OCI-LY3 (cell line): ENCODE data around the gene KRT3.

Experiments used
- H2AFZ ChIP-seq: fragments of 200-600, 300-600 bp; shearing (Covaris generic); 2 replicates; pipeline ENCODE4 v1.6.0; 2014; ENCODE audit warnings: antibody characterized with exemption, low read depth, low read length
- H3K27ac ChIP-seq: fragments of 200-600, 300-600 bp; sonication (generic); 2 replicates; pipeline ENCODE4 v1.5.1; 2014; ENCODE audit warnings: mild to moderate bottlenecking, low read length, moderate library complexity, mixed read lengths
- H3K27me3 ChIP-seq: fragments of 200-600, 300-600 bp; sonication (generic); 2 replicates; pipeline ENCODE4 v1.6.1; 2014; ENCODE audit warnings: low read depth, low read length, mixed read lengths
- H3K36me3 ChIP-seq: fragments of 200-600, 300-600 bp; sonication (generic); replicated peaks from 2 replicates; pipeline ENCODE3; 2014; ENCODE audit warnings: low read depth, low read length, mixed read lengths
- H3K4me1 ChIP-seq: fragments of 300-600, 200-600 bp; sonication (generic); 2 replicates; pipeline ENCODE4 v1.6.1; 2014; ENCODE audit warnings: low read length, mixed read lengths
- H3K4me2 ChIP-seq: fragments of 200-600, 300-600 bp; sonication (generic); 2 replicates; pipeline ENCODE4 v1.6.1; 2014; ENCODE audit warnings: low read length, mixed read lengths
- H3K4me3 ChIP-seq: fragments of 300-600, 200-600 bp; sonication (generic); 2 replicates; pipeline ENCODE4 v1.5.1; 2014; ENCODE audit warnings: antibody characterized with exemption, mild to moderate bottlenecking, low read length, moderate library complexity
- H3K79me2 ChIP-seq: fragments of 300-600, 200-600 bp; shearing (Covaris generic); 2 replicates; pipeline ENCODE4 v1.6.1; 2014; ENCODE audit warnings: mild to moderate bottlenecking, low read length, mixed read lengths
- H3K9ac ChIP-seq: fragments of 300-600, 200-600 bp; shearing (Covaris generic); 2 replicates; pipeline ENCODE4 v1.6.0; 2014; ENCODE audit warnings: mild to moderate bottlenecking, low read length, moderate library complexity
- H3K9me3 ChIP-seq: fragments of 200-600, 300-600 bp; shearing (Covaris generic); 2 replicates; pipeline ENCODE4 v1.6.1; 2014; ENCODE audit warnings: low read length, mixed read lengths; ENCODE audit not compliant: insufficient read depth
- H4K20me1 ChIP-seq: fragments of 200-600, 300-600 bp; sonication (generic); 2 replicates; pipeline ENCODE4 v1.6.1; 2016; ENCODE audit warnings: low read length, mixed read lengths; ENCODE audit not compliant: insufficient read depth
- EZH2phosphoT487 ChIP-seq: fragments of 200-600 bp; shearing (Covaris generic); IDR thresholded peaks from 2 replicates; pipeline ENCODE4 v1.6.1; 2018; ENCODE audit warnings: antibody characterized with exemption, mixed run types, low read depth
- TF ChIP-seq, protein P1 (sequence below): fragments of 200-600, 300-600 bp; sonication (generic); IDR thresholded peaks from 2 replicates; pipeline ENCODE4 v1.5.1; 2014; ENCODE audit warnings: antibody characterized with exemption, low read length, low read depth

The KRT3 gene

DNA sequence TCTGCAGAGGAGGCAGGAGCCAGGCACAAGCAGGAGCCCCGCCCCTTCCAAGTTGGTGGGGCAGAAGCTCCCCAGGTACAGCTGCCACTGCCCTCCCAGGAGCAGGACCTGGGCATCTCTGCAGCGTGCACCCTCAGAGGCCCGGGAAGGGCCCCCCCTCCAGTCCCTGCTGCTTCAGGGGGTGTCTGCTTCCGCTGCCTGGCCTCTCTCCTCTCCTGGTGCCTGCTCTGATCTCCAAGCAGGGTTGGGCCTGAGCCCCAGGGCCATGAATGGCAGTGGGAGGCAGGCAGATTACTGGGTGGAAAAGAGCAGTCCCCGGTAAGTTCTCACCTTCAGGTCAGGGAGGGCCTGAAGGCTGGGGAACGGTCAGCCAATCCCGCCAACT is 53.7 kb downstream of the KRT3 start:
- no peaks in the 10 kb centered on the region for H3K27me3 ChIP-seq
- no peak overlapping the region for H3K27ac ChIP-seq
- no peak for TF ChIP-seq EZH2phosphoT487
- TF ChIP-seq, protein P1, sequence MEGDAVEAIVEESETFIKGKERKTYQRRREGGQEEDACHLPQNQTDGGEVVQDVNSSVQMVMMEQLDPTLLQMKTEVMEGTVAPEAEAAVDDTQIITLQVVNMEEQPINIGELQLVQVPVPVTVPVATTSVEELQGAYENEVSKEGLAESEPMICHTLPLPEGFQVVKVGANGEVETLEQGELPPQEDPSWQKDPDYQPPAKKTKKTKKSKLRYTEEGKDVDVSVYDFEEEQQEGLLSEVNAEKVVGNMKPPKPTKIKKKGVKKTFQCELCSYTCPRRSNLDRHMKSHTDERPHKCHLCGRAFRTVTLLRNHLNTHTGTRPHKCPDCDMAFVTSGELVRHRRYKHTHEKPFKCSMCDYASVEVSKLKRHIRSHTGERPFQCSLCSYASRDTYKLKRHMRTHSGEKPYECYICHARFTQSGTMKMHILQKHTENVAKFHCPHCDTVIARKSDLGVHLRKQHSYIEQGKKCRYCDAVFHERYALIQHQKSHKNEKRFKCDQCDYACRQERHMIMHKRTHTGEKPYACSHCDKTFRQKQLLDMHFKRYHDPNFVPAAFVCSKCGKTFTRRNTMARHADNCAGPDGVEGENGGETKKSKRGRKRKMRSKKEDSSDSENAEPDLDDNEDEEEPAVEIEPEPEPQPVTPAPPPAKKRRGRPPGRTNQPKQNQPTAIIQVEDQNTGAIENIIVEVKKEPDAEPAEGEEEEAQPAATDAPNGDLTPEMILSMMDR, result no peak

DNA sequence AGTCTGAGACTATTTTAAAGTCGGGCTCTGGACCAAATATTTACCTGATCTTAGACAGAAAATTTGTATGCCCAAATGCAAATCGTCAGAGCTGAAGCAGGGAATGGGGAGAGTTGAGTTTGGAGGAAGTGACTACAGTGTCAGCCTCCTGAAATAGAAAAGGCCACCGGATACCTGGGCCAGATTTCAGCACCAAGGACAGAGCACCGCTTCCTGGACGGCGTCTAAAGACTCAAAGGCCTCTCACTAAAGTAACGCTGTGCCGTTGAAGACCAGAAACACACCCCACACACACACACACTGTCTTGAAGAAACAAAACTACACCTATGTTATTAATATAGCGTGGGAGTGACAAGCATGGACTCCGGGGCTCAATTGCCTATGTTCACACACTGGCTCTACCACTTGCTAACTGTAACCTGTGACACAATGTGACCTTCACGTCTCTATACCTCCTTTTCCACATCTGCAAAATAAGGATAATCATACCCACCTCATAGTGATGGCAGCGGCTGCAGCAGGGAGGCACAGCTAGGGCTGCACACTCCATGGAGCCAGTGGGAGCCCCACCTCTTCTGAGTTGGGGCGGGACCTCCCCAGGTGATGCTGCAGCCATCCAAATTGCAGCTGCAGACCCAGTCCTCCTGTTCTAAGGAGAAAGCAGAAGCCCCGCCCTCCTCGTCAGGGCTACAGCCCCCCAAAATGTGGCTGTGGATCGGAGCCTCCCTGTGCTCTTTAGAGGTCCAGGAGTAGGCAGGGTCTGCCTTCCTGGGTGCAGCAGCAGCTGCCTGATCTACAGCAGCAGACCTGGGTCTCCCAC is 54.3 kb downstream of the KRT3 start:
- Histone ChIP-seq H2AFZ (no peak overlapping the region), H3K27me3 (no peaks in the 10 kb centered on the region)

More for the DNA sequence above, 53.7 kb downstream of the KRT3 start:
- H3K79me2 ChIP-seq, result no peaks in the 10 kb centered on the region
- H3K9me3 ChIP-seq, result no peaks in the 10 kb centered on the region
- no peaks in the 10 kb centered on the region for H4K20me1 ChIP-seq
- H3K4me3 ChIP-seq, result no peak overlapping the region
- no peaks in the 10 kb centered on the region for H3K4me1 ChIP-seq
- no peak overlapping the region for H3K4me2 ChIP-seq
- H3K9ac ChIP-seq, result no peak overlapping the region
- H2AFZ ChIP-seq, result no peak overlapping the region
- H3K36me3 ChIP-seq, result no peaks in the 10 kb centered on the region

GRCh38 chr12:52740584-52740983 is 55.3 kb downstream of the KRT3 start:
- no peak overlapping the region for H3K9ac ChIP-seq
- no peak overlapping the region for H3K4me3 ChIP-seq
- H3K4me2 ChIP-seq, result no peak overlapping the region
- TF ChIP-seq, protein P1, result no peak
- TF ChIP-seq EZH2phosphoT487, result no peak
- no peak overlapping the region for H3K27ac ChIP-seq
- H3K27me3 ChIP-seq, result 0 out of 2 replicates have a peak, but pooled peaks cover 2% of the 10 kb centered on the region
- H3K4me1 ChIP-seq, result no peaks in the 10 kb centered on the region
- H4K20me1 ChIP-seq, result no peaks in the 10 kb centered on the region
- H3K79me2 ChIP-seq, result no peaks in the 10 kb centered on the region
- no peaks in the 10 kb centered on the region for H3K36me3 ChIP-seq
- no peaks in the 10 kb centered on the region for H3K9me3 ChIP-seq
- no peak overlapping the region for H2AFZ ChIP-seq

More for the DNA sequence above, 54.3 kb downstream of the KRT3 start:
- no peaks in the 10 kb centered on the region for H3K4me1 ChIP-seq
- H3K9ac ChIP-seq, result no peak overlapping the region
- no peak overlapping the region for H3K4me2 ChIP-seq
- TF ChIP-seq, protein P1, result no peak
- no peak for TF ChIP-seq EZH2phosphoT487
- H3K4me3 ChIP-seq, result no peak overlapping the region
- no peak overlapping the region for H3K27ac ChIP-seq
- no peaks in the 10 kb centered on the region for H3K79me2 ChIP-seq
- no peaks in the 10 kb centered on the region for H3K9me3 ChIP-seq
- H4K20me1 ChIP-seq, result no peaks in the 10 kb centered on the region
- H3K36me3 ChIP-seq, result no peaks in the 10 kb centered on the region

- H2AFZ ChIP-seq, result no peak overlapping the region
- H3K9ac ChIP-seq, result no peak overlapping the region
- H4K20me1 ChIP-seq, result no peaks in the 10 kb centered on the region
- no peaks in the 10 kb centered on the region for H3K4me1 ChIP-seq
- no peak overlapping the region for H3K4me2 ChIP-seq
- no peaks in the 10 kb centered on the region for H3K36me3 ChIP-seq
- no peak for TF ChIP-seq EZH2phosphoT487
- TF ChIP-seq, protein P1, result no peak
- no peaks in the 10 kb centered on the region for H3K79me2 ChIP-seq
- 0 out of 2 replicates have a peak, but pooled peaks cover 2% of the 10 kb centered on the region for H3K27me3 ChIP-seq
- H3K9me3 ChIP-seq, result no peaks in the 10 kb centered on the region
- no peak overlapping the region for H3K4me3 ChIP-seq
- no peak overlapping the region for H3K27ac ChIP-seq
Measured at GRCh38 chr12:52739963-52740362, 56.0 kb downstream of the KRT3 start.
